OCI-LY7 (cell line): ENCODE data around the gene FNDC3B. TPM values are rescaled to one million over a fixed set of nuclear protein-coding genes. Genes with fewer than 3 reads are reported as not detected.

Experiments
- BruUV-seq: library from RNA; stranded (reverse); fragments of 400-500 nt; replicated peaks from 2 replicates; lab custom pipeline; 2021; lab: Mats Ljungman, UMichigan
- CTCF ChIA-PET: fragments of 300-600 bp; sonication (Branson Sonifier 250); formaldehyde crosslinking; loops from one replicate; lab custom pipeline; 2022; ENCODE audit warnings: antibody characterized with exemption; ENCODE audit not compliant: unreplicated experiment; lab: Charles Lee
- POLR2A ChIA-PET: fragments of 300-600 bp; sonication (Branson Sonifier 250); formaldehyde crosslinking; loops from one replicate; lab custom pipeline; 2022; ENCODE audit warnings: antibody characterized with exemption; lab: Charles Lee
- DNase-seq: peaks from one replicate; pipeline ENCODE4 v3.0.0-alpha.2; 2015; ENCODE audit warnings: low spot score
- H2AFZ ChIP-seq: fragments of 200-600 bp; sonication (generic), shearing (Covaris generic); 2 replicates; pipeline ENCODE4 v1.6.1; 2014; ENCODE audit warnings: mild to moderate bottlenecking, antibody characterized with exemption, low read length, moderate library complexity
- H3K27ac ChIP-seq: fragments of 200-600 bp; sonication (generic); 2 replicates; pipeline ENCODE4 v1.5.1; 2014; ENCODE audit warnings: mixed run types, low read depth, mild to moderate bottlenecking, moderate library complexity, low read length, inconsistent platforms; ENCODE audit not compliant: poor library complexity, severe bottlenecking
- H3K36me3 ChIP-seq: fragments of 200-600 bp; sonication (generic); 2 replicates; pipeline ENCODE4 v1.6.1; 2014; ENCODE audit warnings: mild to moderate bottlenecking, antibody characterized with exemption, low read length, moderate library complexity, mixed read lengths; ENCODE audit not compliant: insufficient read depth
- H3K4me1 ChIP-seq: fragments of 200-600 bp; sonication (generic); 2 replicates; pipeline ENCODE4 v1.5.1; 2014; ENCODE audit warnings: mild to moderate bottlenecking, low read length; ENCODE audit not compliant: insufficient read depth, poor library complexity, severe bottlenecking
- H3K4me2 ChIP-seq: fragments of 200-600 bp; sonication (generic); 2 replicates; pipeline ENCODE4 v1.6.1; 2014; ENCODE audit warnings: mild to moderate bottlenecking, low read length
- H3K4me3 ChIP-seq: fragments of 200-600 bp; sonication (generic); 2 replicates; pipeline ENCODE4 v1.5.1; 2014; ENCODE audit warnings: mild to moderate bottlenecking, low read depth, low read length; ENCODE audit not compliant: poor library complexity, severe bottlenecking
- H3K79me2 ChIP-seq: fragments of 200-600 bp; sonication (generic); 2 replicates; pipeline ENCODE4 v1.6.1; 2016; ENCODE audit warnings: low read depth, mild to moderate bottlenecking, low read length, moderate library complexity, mixed read lengths; ENCODE audit not compliant: insufficient read depth
- H3K9me2 ChIP-seq: fragments of 200-600 bp; sonication (generic); 2 replicates; pipeline ENCODE4 v1.6.1; 2016; ENCODE audit warnings: mild to moderate bottlenecking, low read length, mixed read lengths; ENCODE audit not compliant: insufficient read depth
- H3K9me3 ChIP-seq: fragments of 200-600 bp; sonication (generic); 2 replicates; pipeline ENCODE4 v1.6.1; 2014; ENCODE audit warnings: mild to moderate bottlenecking, mixed run types, low read length, mixed read lengths
- H4K20me1 ChIP-seq: fragments of 200-600 bp; sonication (generic); 2 replicates; pipeline ENCODE4 v1.6.1; 2014; ENCODE audit warnings: mild to moderate bottlenecking, antibody characterized with exemption, low read length, moderate library complexity, mixed read lengths; ENCODE audit not compliant: insufficient read depth
- EZH2phosphoT487 ChIP-seq: fragments of 200-600 bp; sonication (generic); IDR thresholded peaks from 2 replicates; pipeline ENCODE4 v1.6.1; 2018; ENCODE audit warnings: low read depth, borderline replicate concordance, mild to moderate bottlenecking, mixed run types, antibody characterized with exemption, low read length, moderate library complexity, mixed read lengths
- intact Hi-C: fragments of 100-400 bp; cut with micrococcal nuclease; formaldehyde crosslinking; loops from one replicate; pipeline ENCODE4 v1.10.0; 2022; ENCODE audit not compliant: unreplicated experiment
- total RNA-seq, 2 experiments: library from RNA; depleted of rRNA in 1 of 2; stranded (reverse); fragments of >200 nt in 1 of 2; shearing (Covaris generic) in 1 of 2; gene quantifications; 2 replicates each; pipeline ENCODE4 v1.2.3, GENCODE V29; 2014 to 2022
- TF ChIP-seq, protein P1 (sequence below): fragments of 200-600 bp; sonication (generic); conservative IDR thresholded peaks from 2 replicates; pipeline ENCODE4 v1.5.1; 2014; ENCODE audit warnings: mild to moderate bottlenecking, antibody characterized with exemption, low read length, moderate library complexity, mixed read lengths

FNDC3B gene
- total RNA-seq, 2 experiments from 2014 or later: 23.3 to 28.5 TPM

DNA sequence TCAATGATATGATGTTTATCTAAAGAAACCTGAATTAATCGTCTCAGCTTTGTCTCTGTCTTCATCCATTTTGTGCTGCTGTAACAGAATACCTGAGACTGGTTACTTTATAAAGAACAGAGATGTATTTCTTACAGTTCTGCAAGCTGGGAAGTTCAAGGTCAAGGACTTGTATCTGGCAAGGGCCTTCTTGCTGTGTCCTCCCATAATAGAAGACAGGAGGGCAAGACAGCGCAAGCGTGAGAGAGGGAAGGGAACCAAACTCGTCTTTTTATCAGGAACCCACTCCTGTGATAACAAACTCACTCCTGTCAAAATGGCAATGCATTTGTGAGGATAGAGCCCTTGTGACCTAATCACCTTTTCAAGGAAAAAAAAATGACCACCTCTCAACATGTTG is 277.4 kb downstream of the FNDC3B start:
- H3K4me1 ChIP-seq: no peaks in the 10 kb centered on the region
- intact Hi-C loops: no loop called here
- no peaks in the 10 kb centered on the region for H3K79me2 ChIP-seq
- no peak overlapping the region for H2AFZ ChIP-seq
- no peaks in the 10 kb centered on the region for H3K9me2 ChIP-seq
- no peaks in the 10 kb centered on the region for H4K20me1 ChIP-seq
- TF ChIP-seq, protein P1, sequence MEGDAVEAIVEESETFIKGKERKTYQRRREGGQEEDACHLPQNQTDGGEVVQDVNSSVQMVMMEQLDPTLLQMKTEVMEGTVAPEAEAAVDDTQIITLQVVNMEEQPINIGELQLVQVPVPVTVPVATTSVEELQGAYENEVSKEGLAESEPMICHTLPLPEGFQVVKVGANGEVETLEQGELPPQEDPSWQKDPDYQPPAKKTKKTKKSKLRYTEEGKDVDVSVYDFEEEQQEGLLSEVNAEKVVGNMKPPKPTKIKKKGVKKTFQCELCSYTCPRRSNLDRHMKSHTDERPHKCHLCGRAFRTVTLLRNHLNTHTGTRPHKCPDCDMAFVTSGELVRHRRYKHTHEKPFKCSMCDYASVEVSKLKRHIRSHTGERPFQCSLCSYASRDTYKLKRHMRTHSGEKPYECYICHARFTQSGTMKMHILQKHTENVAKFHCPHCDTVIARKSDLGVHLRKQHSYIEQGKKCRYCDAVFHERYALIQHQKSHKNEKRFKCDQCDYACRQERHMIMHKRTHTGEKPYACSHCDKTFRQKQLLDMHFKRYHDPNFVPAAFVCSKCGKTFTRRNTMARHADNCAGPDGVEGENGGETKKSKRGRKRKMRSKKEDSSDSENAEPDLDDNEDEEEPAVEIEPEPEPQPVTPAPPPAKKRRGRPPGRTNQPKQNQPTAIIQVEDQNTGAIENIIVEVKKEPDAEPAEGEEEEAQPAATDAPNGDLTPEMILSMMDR: no peak
- TF ChIP-seq EZH2phosphoT487: no peak
- H3K4me3 ChIP-seq: no peak overlapping the region
- POLR2A ChIA-PET: interaction anchor here (0.6 kb wide), 1 partner anchor 1005 kb away, joined by 9 read pairs; no protein-coding TSS in a partner anchor
- CTCF ChIA-PET: no interaction called here
- H3K36me3 ChIP-seq: no peaks in the 10 kb centered on the region
- BruUV-seq: no TSS peak
- H3K9me3 ChIP-seq: no peaks in the 10 kb centered on the region
- H3K27ac ChIP-seq: no peak overlapping the region
- DNase-seq: no peak
- no peak overlapping the region for H3K4me2 ChIP-seq

GRCh38 chr3:172317481-172317880 is 278.1 kb downstream of the FNDC3B start:
- no TSS peak for BruUV-seq
- no peak overlapping the region for H3K27ac ChIP-seq
- CTCF ChIA-PET: no interaction called here

DNA sequence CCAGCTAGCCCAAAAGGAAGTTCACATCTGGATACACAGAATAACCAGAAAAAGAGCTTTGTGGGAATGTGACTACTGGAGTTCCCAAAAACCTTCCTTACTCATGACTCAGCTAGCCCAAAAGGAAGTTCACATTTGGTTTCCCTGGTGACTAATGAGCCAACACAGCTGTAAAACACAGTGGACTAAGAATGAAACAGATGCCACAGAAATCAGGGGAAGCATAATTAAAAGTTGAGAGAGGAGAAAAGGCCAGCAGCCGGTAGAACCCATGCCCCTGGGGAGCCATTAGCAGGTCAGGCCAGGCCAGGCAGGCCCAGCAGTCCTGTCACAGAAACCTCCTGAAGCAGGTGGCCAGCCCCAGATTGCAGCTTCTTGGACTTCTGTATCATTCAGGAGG is 278.6 kb downstream of the FNDC3B start:
- H3K79me2 ChIP-seq: no peaks in the 10 kb centered on the region
- ChIA-PET CTCF (no interaction called here), POLR2A (interaction anchor here (1.3 kb wide), 1 partner anchor 14 kb away, joined by 3 read pairs; no protein-coding TSS in a partner anchor)
- no peaks in the 10 kb centered on the region for H3K36me3 ChIP-seq
- no TSS peak for BruUV-seq
- no peaks in the 10 kb centered on the region for H4K20me1 ChIP-seq
- no peaks in the 10 kb centered on the region for H3K9me2 ChIP-seq
- TF ChIP-seq EZH2phosphoT487: no peak
- TF ChIP-seq, protein P1: no peak
- DNase-seq: no peak
- H3K4me3 ChIP-seq: no peak overlapping the region
- H2AFZ ChIP-seq: no peak overlapping the region
- no peak overlapping the region for H3K27ac ChIP-seq
- intact Hi-C loops: no loop called here
- no peaks in the 10 kb centered on the region for H3K4me1 ChIP-seq
- no peak overlapping the region for H3K4me2 ChIP-seq
- no peaks in the 10 kb centered on the region for H3K9me3 ChIP-seq

More at GRCh38 chr3:172317481-172317880, 278.1 kb downstream of the FNDC3B start:
- H3K36me3 ChIP-seq: no peaks in the 10 kb centered on the region
- H4K20me1 ChIP-seq: no peaks in the 10 kb centered on the region
- H3K9me3 ChIP-seq: no peaks in the 10 kb centered on the region
- no peak overlapping the region for H3K4me3 ChIP-seq
- intact Hi-C loops: no loop called here
- DNase-seq: no peak
- no peaks in the 10 kb centered on the region for H3K79me2 ChIP-seq
- TF ChIP-seq, protein P1: no peak
- TF ChIP-seq EZH2phosphoT487: no peak
- H3K4me1 ChIP-seq: no peaks in the 10 kb centered on the region
- no peak overlapping the region for H3K4me2 ChIP-seq
- no peaks in the 10 kb centered on the region for H3K9me2 ChIP-seq
- POLR2A ChIA-PET: interaction anchor here (1.3 kb wide), 1 partner anchor 14 kb away, joined by 3 read pairs; no protein-coding TSS in a partner anchor
- H2AFZ ChIP-seq: no peak overlapping the region
